Activated CD8-positive, alpha-beta T cell treated with anti-CD3 and anti-CD28 coated beads, Interleukin-2, amount 10 ng/mL, durations not matched to agents 7 days and 5 days (primary cell): ENCODE data around the gene CHTF18. TPM values are rescaled to one million over a fixed set of nuclear protein-coding genes. Genes with fewer than 3 reads are reported as not detected.

Source experiments
- ATAC-seq: fragments of 150-1000 bp; cut with Tn5 transposase; one replicate; pipeline ENCODE4 v1.10.0; 2021; ENCODE audit warnings: moderate library complexity
- CTCF ChIA-PET: fragments of 350-600 bp; sonication (Branson Sonifier 250); formaldehyde crosslinking; loops from one replicate; lab custom pipeline; 2021; ENCODE audit warnings: antibody characterized with exemption; lab: Charles Lee
- POLR2A ChIA-PET: fragments of 350-600 bp; sonication (Branson Sonifier 250); formaldehyde crosslinking; loops from one replicate; lab custom pipeline; 2021; ENCODE audit warnings: antibody characterized with exemption; lab: Charles Lee
- DNase-seq: peaks from one replicate; pipeline ENCODE4 v3.0.0-alpha.2; 2020
- H3K27ac Mint-ChIP-seq: one replicate; pipeline ENCODE4 v1.8.0; 2021; ENCODE audit warnings: mild to moderate bottlenecking, mixed read lengths
- H3K27me3 Mint-ChIP-seq: one replicate; pipeline ENCODE4 v1.8.0; 2021; ENCODE audit warnings: low read depth, mixed read lengths
- H3K36me3 Mint-ChIP-seq: one replicate; pipeline ENCODE4 v1.8.0; 2021; ENCODE audit warnings: low read depth, mixed read lengths
- H3K4me1 Mint-ChIP-seq: one replicate; pipeline ENCODE4 v1.8.0; 2021; ENCODE audit warnings: low read depth, mixed read lengths
- H3K4me3 Mint-ChIP-seq: one replicate; pipeline ENCODE4 v1.8.0; 2021; ENCODE audit warnings: mild to moderate bottlenecking, mixed read lengths
- H3K9me3 Mint-ChIP-seq: one replicate; pipeline ENCODE4 v1.8.0; 2022; ENCODE audit warnings: mixed read lengths; ENCODE audit not compliant: insufficient read depth
- total RNA-seq, 2 experiments: library from RNA; stranded (reverse); gene quantifications; one replicate each; pipeline ENCODE4 v1.2.3, GENCODE V29; 2021

The CHTF18 gene
- total RNA-seq, 2 experiments from 2014 or later, result 102 to 126 TPM

GRCh38 chr16:761625-762513 is 26.6 kb upstream of the CHTF18 start:
- H3K4me1 Mint-ChIP-seq, result peaks cover 5% of the 10 kb centered on the region
- H3K9me3 Mint-ChIP-seq, result no peaks in the 10 kb centered on the region
- H3K27ac Mint-ChIP-seq, result no peak overlapping the region
- H3K27me3 Mint-ChIP-seq, result peaks cover 4% of the 10 kb centered on the region
- ChIA-PET CTCF (no interaction called here), POLR2A (no interaction called here)
- H3K36me3 Mint-ChIP-seq, result no peaks in the 10 kb centered on the region
- no peak for DNase-seq
- ATAC-seq, result no peak
- H3K4me3 Mint-ChIP-seq, result no peak overlapping the region

GRCh38 chr16:762595-763268 is 25.7 kb upstream of the CHTF18 start:
- ATAC-seq (no peak), DNase-seq (no peak)
- POLR2A ChIA-PET, result no interaction called here
- Mint-ChIP-seq H3K4me3 (no peak overlapping the region), H3K36me3 (no peaks in the 10 kb centered on the region), H3K27me3 (peaks cover 1% of the 10 kb centered on the region), H3K27ac (no peak overlapping the region), H3K4me1 (peaks cover 2% of the 10 kb centered on the region), H3K9me3 (no peaks in the 10 kb centered on the region)
- CTCF ChIA-PET, result no interaction called here

DNA sequence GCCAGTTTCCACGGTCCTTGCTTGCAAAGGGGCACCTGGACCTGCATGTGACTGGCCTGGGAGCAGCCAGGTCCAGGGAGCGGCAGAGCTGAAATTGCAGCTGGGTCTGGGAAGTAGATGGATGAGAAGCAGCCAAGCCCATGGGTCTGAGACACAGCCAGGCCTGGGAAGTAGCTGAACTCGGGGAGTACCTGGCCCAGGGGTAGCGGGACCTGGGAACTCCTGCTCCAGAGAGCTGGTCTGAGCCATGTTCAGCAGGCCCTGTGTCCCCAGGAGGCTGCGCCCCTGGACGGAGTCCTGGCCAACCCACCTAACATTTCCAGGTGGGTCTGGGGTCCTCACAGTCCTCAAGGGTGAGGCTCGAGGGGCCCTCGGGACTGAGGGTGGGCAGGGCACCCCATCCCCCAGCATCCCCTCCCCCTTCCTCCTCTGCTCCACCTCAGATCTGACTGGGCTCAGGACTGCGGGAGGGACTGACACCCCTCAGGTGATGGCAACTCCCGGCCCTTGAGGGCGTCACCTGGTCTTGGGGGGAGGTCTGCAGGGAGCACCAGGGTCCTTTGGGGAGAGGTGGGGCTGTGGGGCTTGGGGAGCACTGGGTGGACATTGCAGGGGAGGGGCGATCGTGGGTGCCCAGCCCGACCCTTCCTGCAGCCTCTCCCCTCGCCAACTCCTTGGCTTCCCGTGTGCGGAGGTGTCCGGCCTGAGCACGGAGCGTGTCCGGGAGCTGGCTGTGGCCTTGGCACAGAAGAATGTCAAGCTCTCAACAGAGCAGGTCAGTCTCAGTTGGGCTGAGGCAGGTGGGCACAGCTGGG is 24.8 kb upstream of the CHTF18 start:
- peak; percentile 17 for ATAC-seq
- DNase-seq, result no peak
- ChIA-PET CTCF (no interaction called here), POLR2A (no interaction called here)
- no peaks in the 10 kb centered on the region for H3K27me3 Mint-ChIP-seq
- no peaks in the 10 kb centered on the region for H3K4me1 Mint-ChIP-seq
- no peaks in the 10 kb centered on the region for H3K36me3 Mint-ChIP-seq
- no peaks in the 10 kb centered on the region for H3K9me3 Mint-ChIP-seq
- no peak overlapping the region for H3K4me3 Mint-ChIP-seq
- H3K27ac Mint-ChIP-seq, result no peak overlapping the region

- no peaks in the 10 kb centered on the region for H3K36me3 Mint-ChIP-seq
- ChIA-PET CTCF (no interaction called here), POLR2A (no interaction called here)
- no peaks in the 10 kb centered on the region for H3K9me3 Mint-ChIP-seq
- H3K4me3 Mint-ChIP-seq, result no peak overlapping the region
- no peaks in the 10 kb centered on the region for H3K27me3 Mint-ChIP-seq
- no peak for ATAC-seq
- no peaks in the 10 kb centered on the region for H3K4me1 Mint-ChIP-seq
- H3K27ac Mint-ChIP-seq, result no peak overlapping the region
- DNase-seq, result no peak
Observed at GRCh38 chr16:764184-764750, 24.2 kb upstream of the CHTF18 start.

DNA sequence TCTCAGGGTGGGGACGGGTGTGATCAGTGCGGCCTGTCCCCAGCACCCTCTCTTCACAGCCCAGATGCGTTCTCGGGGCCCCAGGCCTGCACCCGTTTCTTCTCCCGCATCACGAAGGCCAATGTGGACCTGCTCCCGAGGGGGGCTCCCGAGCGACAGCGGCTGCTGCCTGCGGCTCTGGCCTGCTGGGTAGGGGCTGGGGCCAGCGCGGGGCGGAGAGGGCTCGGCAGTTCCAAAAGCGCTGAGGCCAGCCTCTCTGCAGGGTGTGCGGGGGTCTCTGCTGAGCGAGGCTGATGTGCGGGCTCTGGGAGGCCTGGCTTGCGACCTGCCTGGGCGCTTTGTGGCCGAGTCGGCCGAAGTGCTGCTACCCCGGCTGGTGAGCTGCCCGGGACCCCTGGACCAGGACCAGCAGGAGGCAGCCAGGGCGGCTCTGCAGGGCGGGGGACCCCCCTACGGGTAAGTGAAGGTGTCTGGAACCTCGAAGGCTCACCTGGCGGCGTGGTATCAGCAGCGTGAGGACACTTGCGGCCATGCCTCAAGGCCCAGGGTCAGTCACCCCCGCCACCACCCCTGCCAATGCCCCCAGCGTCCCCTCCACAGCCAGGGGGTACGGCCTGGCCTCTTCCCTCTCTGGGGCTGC is 23.5 kb upstream of the CHTF18 start:
- Mint-ChIP-seq H3K4me1 (no peaks in the 10 kb centered on the region), H3K27me3 (no peaks in the 10 kb centered on the region), H3K27ac (no peak overlapping the region), H3K4me3 (no peak overlapping the region), H3K9me3 (no peaks in the 10 kb centered on the region), H3K36me3 (no peaks in the 10 kb centered on the region)
- no peak for ATAC-seq
- CTCF ChIA-PET, result no interaction called here
- DNase-seq, result no peak
- POLR2A ChIA-PET, result no interaction called here

DNA sequence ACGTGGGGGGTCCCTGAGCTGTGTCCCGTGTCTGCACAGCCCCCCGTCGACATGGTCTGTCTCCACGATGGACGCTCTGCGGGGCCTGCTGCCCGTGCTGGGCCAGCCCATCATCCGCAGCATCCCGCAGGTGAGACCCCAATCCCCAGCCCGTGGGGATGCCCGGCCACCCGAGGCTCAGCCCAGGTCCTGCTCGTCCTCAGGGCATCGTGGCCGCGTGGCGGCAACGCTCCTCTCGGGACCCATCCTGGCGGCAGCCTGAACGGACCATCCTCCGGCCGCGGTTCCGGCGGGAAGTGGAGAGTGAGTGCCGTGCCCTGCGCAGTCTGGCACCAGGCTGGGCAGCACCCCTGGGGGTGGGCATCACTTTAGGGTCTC is 22.9 kb upstream of the CHTF18 start:
- Mint-ChIP-seq H3K27me3 (no peaks in the 10 kb centered on the region), H3K4me1 (no peaks in the 10 kb centered on the region), H3K4me3 (no peak overlapping the region), H3K27ac (no peak overlapping the region), H3K36me3 (no peaks in the 10 kb centered on the region), H3K9me3 (no peaks in the 10 kb centered on the region)
- no peak for DNase-seq
- POLR2A ChIA-PET, result no interaction called here
- no peak for ATAC-seq
- CTCF ChIA-PET, result no interaction called here

DNA sequence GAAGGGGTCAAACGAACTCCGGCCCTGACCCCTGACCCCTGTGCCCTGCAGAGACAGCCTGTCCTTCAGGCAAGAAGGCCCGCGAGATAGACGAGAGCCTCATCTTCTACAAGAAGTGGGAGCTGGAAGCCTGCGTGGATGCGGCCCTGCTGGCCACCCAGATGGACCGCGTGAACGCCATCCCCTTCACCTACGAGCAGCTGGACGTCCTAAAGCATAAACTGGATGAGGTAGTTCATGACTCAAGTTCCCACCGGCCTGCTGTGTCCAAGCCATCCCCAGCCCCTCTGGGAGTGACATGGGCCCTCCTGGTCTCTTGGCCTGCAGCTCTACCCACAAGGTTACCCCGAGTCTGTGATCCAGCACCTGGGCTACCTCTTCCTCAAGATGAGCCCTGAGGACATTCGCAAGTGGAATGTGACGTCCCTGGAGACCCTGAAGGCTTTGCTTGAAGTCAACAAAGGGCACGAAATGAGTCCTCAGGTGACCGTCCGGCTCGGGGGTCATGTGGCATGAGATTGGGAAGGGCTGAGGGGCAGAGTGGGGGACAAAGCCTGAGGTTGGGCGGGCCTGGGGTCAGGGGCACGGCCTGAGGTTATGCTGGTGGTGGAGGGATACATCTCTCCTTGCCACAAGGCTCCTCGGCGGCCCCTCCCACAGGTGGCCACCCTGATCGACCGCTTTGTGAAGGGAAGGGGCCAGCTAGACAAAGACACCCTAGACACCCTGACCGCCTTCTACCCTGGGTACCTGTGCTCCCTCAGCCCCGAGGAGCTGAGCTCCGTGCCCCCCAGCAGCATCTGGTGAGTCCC is 22.2 kb upstream of the CHTF18 start:
- no peaks in the 10 kb centered on the region for H3K36me3 Mint-ChIP-seq
- POLR2A ChIA-PET, result interaction anchor here (0.7 kb wide), 2 partner anchors 204 to 836 kb away, joined by 3 read pairs; no protein-coding TSS in a partner anchor
- no peak overlapping the region for H3K27ac Mint-ChIP-seq
- H3K4me1 Mint-ChIP-seq, result no peaks in the 10 kb centered on the region
- H3K4me3 Mint-ChIP-seq, result no peak overlapping the region
- no peaks in the 10 kb centered on the region for H3K9me3 Mint-ChIP-seq
- DNase-seq, result no peak
- no peaks in the 10 kb centered on the region for H3K27me3 Mint-ChIP-seq
- ATAC-seq, result no peak
- CTCF ChIA-PET, result no interaction called here

DNA sequence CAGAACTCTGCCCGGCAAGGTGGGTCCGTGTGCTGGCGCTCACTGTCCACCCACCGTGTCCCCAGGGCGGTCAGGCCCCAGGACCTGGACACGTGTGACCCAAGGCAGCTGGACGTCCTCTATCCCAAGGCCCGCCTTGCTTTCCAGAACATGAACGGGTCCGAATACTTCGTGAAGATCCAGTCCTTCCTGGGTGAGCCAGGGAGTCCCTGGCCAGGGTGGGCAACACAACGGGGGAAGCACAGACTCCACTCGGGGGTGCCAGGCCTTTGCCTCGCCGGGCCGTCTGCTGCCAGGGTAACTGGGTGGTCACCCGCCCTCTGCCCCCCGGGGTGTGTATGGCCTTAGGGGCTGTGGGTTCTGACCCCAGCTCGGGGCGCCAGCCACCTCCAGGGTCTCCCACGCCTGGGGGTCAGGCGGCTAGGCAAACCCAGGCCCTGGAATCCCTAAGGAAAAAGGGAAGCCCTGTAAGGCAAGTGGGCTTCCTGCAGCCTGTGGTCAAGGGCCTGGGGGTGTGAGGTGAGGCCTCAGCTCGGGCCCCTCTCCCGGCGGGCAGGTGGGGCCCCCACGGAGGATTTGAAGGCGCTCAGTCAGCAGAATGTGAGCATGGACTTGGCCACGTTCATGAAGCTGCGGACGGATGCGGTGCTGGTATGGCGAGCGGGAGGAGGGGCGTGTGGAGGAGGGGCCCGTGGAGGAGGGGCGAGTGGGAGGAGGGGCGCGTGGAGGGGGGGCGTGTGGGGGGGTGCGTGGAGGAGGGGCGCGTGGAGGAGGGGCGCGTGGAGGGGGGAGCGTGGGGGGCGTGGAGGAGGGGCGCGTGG is 21.4 kb upstream of the CHTF18 start:
- DNase-seq (no peak), ATAC-seq (no peak)
- CTCF ChIA-PET, result no interaction called here
- no peaks in the 10 kb centered on the region for H3K9me3 Mint-ChIP-seq
- no peaks in the 10 kb centered on the region for H3K4me1 Mint-ChIP-seq
- H3K27ac Mint-ChIP-seq, result no peak overlapping the region
- no peaks in the 10 kb centered on the region for H3K36me3 Mint-ChIP-seq
- no peaks in the 10 kb centered on the region for H3K27me3 Mint-ChIP-seq
- POLR2A ChIA-PET, result interaction anchor here (0.7 kb wide), 1 partner anchor 203 kb away, joined by 3 read pairs; no protein-coding TSS in a partner anchor
- no peak overlapping the region for H3K4me3 Mint-ChIP-seq

DNA sequence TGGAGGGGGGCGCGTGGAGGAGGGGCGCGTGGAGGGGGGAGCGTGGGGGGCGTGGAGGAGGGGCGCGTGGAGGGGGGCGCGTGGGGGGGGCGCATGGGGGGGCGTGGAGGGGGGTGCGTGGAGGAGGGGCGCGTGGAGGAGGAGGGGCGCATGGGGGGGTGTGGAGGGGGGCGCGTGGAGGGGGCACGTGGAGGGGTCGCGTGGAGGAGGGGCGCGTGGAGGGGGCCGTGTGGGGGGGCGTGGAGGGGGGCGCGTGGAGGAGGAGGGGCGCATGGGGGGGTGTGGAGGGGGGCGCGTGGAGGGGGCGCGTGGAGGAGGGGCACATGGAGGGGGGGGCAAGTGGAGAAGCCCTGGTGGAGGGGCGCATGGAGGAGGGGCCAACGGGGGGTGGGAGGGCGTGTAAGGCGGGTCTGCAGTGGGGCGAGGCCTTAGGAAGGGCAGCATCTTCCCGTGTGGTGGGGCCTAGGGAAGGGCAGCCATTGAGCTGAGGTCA is 20.6 kb upstream of the CHTF18 start:
- Mint-ChIP-seq H3K4me1 (no peaks in the 10 kb centered on the region), H3K4me3 (no peak overlapping the region), H3K27ac (no peak overlapping the region), H3K36me3 (no peaks in the 10 kb centered on the region), H3K9me3 (no peaks in the 10 kb centered on the region), H3K27me3 (no peaks in the 10 kb centered on the region)
- ChIA-PET CTCF (no interaction called here), POLR2A (no interaction called here)
- ATAC-seq (no peak), DNase-seq (no peak)

GRCh38 chr16:768428-768827 is 20.0 kb upstream of the CHTF18 start:
- DNase-seq (no peak), ATAC-seq (no peak)
- H3K4me3 Mint-ChIP-seq, result no peak overlapping the region
- H3K27me3 Mint-ChIP-seq, result no peaks in the 10 kb centered on the region
- no peaks in the 10 kb centered on the region for H3K4me1 Mint-ChIP-seq
- CTCF ChIA-PET, result no interaction called here
- no peak overlapping the region for H3K27ac Mint-ChIP-seq
- POLR2A ChIA-PET, result no interaction called here
- H3K36me3 Mint-ChIP-seq, result no peaks in the 10 kb centered on the region
- no peaks in the 10 kb centered on the region for H3K9me3 Mint-ChIP-seq
